OCI-LY1 (cell line): ENCODE data around the gene LHFPL4.

Source experiments
- EZH2 ChIP-seq: fragments of 200-600 bp; sonication (generic), shearing (Covaris generic); IDR thresholded peaks from 2 replicates; pipeline ENCODE4 v1.8.0; 2017; ENCODE audit warnings: borderline replicate concordance, mixed run types, mild to moderate bottlenecking, antibody characterized with exemption, low read length, moderate library complexity, mixed read lengths
- TF ChIP-seq, protein P1 (sequence below): fragments of 200-600 bp; sonication (generic), shearing (Covaris generic); IDR thresholded peaks from 2 replicates; pipeline ENCODE4 v1.5.1; 2017; ENCODE audit warnings: mild to moderate bottlenecking, antibody characterized with exemption, low read length, moderate library complexity, mixed read lengths

DNA sequence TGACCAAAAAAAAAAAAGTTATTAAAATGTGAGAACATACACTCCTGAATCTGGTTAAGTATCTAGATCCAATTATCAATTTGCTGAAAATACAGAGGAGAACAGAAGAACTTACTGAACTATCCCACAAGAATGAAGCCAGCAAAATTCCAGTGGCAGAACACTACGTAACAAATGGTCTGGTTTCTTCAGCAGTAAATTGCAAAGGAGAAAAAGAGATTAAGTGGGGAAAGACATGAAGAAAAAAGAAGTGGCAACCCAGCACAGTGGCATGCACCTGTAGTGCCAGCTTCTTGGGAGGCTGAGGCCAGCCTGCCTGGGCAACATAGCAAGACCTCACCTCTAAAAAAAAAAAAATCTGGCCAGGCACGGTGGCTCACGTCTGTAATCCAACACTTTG, 62.1 kb downstream of the LHFPL4 start:
- TF ChIP-seq, protein P1, sequence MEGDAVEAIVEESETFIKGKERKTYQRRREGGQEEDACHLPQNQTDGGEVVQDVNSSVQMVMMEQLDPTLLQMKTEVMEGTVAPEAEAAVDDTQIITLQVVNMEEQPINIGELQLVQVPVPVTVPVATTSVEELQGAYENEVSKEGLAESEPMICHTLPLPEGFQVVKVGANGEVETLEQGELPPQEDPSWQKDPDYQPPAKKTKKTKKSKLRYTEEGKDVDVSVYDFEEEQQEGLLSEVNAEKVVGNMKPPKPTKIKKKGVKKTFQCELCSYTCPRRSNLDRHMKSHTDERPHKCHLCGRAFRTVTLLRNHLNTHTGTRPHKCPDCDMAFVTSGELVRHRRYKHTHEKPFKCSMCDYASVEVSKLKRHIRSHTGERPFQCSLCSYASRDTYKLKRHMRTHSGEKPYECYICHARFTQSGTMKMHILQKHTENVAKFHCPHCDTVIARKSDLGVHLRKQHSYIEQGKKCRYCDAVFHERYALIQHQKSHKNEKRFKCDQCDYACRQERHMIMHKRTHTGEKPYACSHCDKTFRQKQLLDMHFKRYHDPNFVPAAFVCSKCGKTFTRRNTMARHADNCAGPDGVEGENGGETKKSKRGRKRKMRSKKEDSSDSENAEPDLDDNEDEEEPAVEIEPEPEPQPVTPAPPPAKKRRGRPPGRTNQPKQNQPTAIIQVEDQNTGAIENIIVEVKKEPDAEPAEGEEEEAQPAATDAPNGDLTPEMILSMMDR = no peak
- TF ChIP-seq EZH2 = no peak
